ENCODE measurements around the gene CNPY1.
A peak's percentile ranks its signal among the peaks of the same experiment; 100 is the strongest.

CNPY1 gene

DNA sequence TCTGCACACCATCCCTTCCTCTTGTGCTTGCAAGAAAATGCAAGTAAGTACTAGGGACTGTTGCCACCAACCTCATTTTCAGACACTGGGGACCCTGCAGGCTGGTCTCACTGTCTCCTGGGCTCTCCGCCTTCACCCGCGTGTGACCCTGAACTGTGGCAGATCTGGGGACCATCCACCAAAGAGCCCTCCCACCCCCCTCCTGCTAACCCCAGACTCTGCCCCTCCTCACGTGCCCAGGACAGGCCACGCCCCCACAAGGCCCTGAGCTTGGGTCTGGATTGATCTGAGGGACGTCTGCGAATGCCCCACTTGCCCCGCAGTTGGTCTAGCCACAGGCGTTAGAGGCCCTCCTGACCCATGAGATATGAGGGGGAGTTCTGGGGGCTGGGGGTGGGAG is 8.1 kb downstream of the CNPY1 start:
- POLR2A ChIA-PET (ENCODE audit: low non-redundant PET): no interaction called here
- no peak for DNase-seq (ENCODE audit: low spot score)
- CTCF ChIA-PET: interaction anchor here (0.7 kb wide), 1 partner anchor 333 kb away, joined by 6 read pairs; no protein-coding TSS in a partner anchor

GRCh38 chr7:155536451-155536850 is 9.9 kb downstream of the CNPY1 start:
- POLR2A ChIA-PET (ENCODE audit: low non-redundant PET): no interaction called here
- CTCF ChIA-PET: no interaction called here

More for the DNA sequence above, 8.1 kb downstream of the CNPY1 start:
- no peak for TF ChIP-seq CTCF (conservative IDR thresholded peaks at IDR 0.05; ENCODE audit: low read depth)
- H3K27ac ChIP-seq: no peak overlapping the region

DNA sequence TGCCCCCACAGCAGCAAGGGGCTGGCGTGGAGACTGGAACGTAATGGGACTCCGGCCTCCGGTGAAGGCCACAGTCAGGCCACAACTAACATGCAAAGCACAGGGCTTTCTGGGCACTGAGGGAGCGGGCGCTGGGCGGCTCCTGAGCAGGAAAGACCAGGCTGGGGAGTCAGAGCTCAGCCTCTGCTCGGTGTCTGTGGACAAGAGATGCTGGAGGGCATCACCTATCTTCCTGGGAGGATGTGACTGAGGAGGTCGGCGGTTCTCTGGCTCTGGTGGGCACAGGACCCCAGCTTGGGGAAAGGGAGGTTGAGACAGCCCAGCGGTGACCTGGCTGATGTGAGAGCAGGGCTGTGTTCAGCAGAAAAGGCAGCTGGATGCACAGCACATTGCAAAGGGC is 11.7 kb downstream of the CNPY1 start:
- CTCF ChIA-PET: interaction anchor here (0.6 kb wide), 1 partner anchor 147 kb away, joined by 6 read pairs; no protein-coding TSS in a partner anchor
- POLR2A ChIA-PET (ENCODE audit: low non-redundant PET): no interaction called here
- no peak for DNase-seq (ENCODE audit: low spot score)
- no peak for TF ChIP-seq CTCF (conservative IDR thresholded peaks at IDR 0.05; ENCODE audit: low read depth)
- no peak overlapping the region for H3K27ac ChIP-seq

More at GRCh38 chr7:155536451-155536850, 9.9 kb downstream of the CNPY1 start:
- no peak overlapping the region for H3K27ac ChIP-seq
- DNase-seq (ENCODE audit: low spot score): no peak
- TF ChIP-seq CTCF (conservative IDR thresholded peaks at IDR 0.05; ENCODE audit: low read depth): no peak

DNA sequence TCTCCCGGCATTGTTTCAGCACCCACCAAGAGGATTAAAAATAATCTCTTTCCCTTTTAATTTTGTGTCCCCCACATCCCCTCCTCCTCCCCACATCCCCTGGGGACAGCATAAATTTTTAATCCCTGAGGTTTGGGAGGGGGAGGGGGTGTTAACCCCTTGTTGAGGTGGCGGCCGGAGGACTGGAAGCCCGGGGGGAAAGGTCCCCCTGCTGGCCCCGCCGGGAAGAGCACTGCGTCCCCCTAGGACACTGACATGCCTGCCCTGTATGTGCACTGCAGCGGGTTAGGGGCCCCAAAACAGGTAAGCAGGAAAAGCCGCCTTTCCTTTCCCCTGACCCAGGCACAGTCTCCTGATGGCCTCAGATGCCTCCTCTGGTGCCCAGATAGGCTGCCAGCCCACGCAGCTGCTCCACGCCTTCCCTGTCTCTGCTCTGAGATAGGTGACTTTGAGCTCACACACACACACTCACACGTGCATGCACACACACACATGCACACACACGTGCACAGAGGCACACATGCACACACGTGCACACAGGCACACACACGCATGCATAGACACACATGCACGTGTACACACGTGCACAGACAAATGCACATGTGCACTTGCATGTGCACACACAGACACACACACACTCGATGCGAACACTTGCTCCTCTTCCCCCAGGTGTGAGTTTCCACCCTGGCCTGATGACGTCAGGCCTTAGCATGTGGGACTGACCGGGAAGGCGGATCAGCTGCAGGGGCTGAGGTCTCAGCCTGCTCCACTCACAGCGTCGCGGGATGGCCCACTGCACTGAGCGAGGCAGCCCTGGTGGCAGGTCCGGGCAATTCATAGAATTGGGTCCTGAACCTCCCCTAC is 12.3 kb downstream of the CNPY1 start:
- ChIA-PET CTCF (no interaction called here), POLR2A (ENCODE audit: low non-redundant PET) (no interaction called here)
- H3K27ac ChIP-seq: no peak overlapping the region
- DNase-seq (ENCODE audit: low spot score): peak; percentile 30
- peak; percentile 64 for TF ChIP-seq CTCF (conservative IDR thresholded peaks at IDR 0.05; ENCODE audit: low read depth)

GRCh38 chr7:155533120-155533826 is 13.1 kb downstream of the CNPY1 start:
- POLR2A ChIA-PET (ENCODE audit: low non-redundant PET): no interaction called here
- no peak for DNase-seq (ENCODE audit: low spot score)
- no peak for TF ChIP-seq CTCF (conservative IDR thresholded peaks at IDR 0.05; ENCODE audit: low read depth)
- H3K27ac ChIP-seq: no peak overlapping the region
- CTCF ChIA-PET: interaction anchor here (0.6 kb wide), 2 partner anchors 63 to 1528 kb away, joined by 4 to 6 read pairs; no protein-coding TSS in a partner anchor

- H3K27ac ChIP-seq: no peak overlapping the region
- ChIA-PET POLR2A (ENCODE audit: low non-redundant PET) (no interaction called here), CTCF (interaction anchor here (0.6 to 0.7 kb wide), 2 partner anchors 63 to 182 kb away, joined by 4 to 6 read pairs; no protein-coding TSS in a partner anchor)
- no peak for TF ChIP-seq CTCF (conservative IDR thresholded peaks at IDR 0.05; ENCODE audit: low read depth)
- DNase-seq (ENCODE audit: low spot score): no peak
These were observed 13.6 kb downstream of the CNPY1 start for GRCh38 chr7:155532792-155533119.

All from RWPE1 (cell line).